ELF-1 (cell line): ENCODE measurements around the gene SYVN1.

Experiments
- DNase-seq: peaks from one replicate; pipeline ENCODE4 v3.0.0-alpha.2; 2016; ENCODE audit warnings: low read depth, low spot score

SYVN1 gene

GRCh38 chr11:65134240-65134951 is at the start of gene SYVN1:
SYVN1 (minus strand) TSS chr11:65134519; CDS start chr11:65133601, 918 bp downstream.
- DNase-seq: peak; percentile 90

GRCh38 chr11:65183201-65183891 is 49.0 kb upstream of the SYVN1 start:
- peak; percentile 45 for DNase-seq

DNA sequence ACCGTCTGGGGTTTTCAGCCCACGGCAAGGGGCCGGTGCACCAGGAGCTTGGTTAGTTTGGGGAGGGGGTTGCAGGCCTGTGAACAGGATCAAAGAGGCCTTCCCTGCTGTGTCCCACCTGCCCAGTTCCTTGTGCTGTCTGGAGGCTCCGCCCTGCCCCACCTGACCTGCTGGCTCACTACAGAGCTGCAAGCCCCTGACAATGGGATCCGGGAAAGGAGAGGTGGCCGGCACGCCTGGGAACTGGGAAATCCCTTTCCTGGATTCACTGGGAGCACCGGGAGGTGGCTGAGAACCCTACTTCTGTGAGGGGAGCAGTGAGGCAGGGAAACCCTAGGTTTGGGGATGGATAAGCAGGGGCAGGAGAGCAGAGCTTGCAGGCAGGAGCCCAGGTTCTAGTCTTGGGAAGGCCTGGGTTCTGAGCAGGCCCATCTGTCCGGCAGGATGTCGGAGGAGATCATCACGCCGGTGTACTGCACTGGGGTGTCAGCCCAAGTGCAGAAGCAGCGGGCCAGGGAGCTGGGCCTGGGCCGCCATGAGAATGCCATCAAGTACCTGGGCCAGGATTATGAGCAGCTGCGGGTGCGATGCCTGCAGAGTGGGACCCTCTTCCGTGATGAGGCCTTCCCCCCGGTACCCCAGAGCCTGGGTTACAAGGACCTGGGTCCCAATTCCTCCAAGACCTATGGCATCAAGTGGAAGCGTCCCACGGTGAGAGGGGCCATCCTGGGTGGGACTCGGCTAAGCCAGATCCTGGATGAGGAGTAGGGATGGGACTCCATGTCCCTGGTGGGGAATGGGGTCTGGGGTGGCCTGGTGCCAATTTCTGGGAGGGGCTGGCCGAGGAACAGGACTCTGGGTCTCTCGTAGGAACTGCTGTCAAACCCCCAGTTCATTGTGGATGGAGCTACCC is 48.2 kb upstream of the SYVN1 start:
- DNase-seq: peak; percentile 83

DNA sequence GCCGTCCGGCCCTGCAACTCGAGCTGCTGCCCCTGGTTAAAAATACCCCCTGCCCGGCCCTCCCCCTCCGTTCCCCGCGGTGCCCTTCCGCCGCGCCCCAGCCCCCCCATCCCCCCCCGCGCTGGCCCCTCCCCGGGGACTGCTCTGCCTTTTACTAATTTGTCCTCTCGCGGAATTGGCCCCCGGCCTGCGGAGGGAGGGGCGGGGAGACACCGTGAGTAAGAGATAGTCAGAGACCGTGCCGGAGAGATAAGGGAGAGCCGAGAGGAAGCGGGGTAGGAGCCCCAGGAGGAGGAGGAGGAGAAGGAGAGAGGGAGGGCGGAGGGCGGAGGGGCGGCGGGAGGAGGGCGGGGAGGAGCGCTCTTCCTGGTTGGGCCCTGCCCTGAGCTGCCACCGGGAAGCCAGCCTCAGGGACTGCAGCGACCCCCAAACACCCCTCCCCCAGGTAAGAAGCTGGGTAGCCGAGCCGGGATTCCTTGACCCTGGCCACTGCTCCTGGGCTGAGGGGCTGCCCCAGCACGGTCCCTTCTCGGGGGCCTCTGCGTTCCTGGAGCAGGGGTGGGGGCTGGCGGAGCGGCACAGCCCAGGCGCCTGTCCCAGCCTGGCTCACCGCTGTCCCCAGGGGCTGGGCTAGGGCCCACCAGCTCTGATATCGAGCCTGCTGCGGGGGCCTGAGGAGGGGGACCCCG is 47.4 kb upstream of the SYVN1 start, which contains the start of gene CAPN1:
CAPN1 (plus strand) TSS at position 360 of the 689 bp plus-strand sequence. CDS start 774 bp downstream, outside the sequence.
- DNase-seq: peak; percentile 85

GRCh38 chr11:65180877-65181568 is 46.7 kb upstream of the SYVN1 start:
- DNase-seq: peak; percentile 88

- DNase-seq: peak; percentile 85
These were observed 40.3 kb upstream of the SYVN1 start for GRCh38 chr11:65174571-65175010.

GRCh38 chr11:65172600-65172999 is 38.3 kb upstream of the SYVN1 start:
- DNase-seq: no peak

DNA sequence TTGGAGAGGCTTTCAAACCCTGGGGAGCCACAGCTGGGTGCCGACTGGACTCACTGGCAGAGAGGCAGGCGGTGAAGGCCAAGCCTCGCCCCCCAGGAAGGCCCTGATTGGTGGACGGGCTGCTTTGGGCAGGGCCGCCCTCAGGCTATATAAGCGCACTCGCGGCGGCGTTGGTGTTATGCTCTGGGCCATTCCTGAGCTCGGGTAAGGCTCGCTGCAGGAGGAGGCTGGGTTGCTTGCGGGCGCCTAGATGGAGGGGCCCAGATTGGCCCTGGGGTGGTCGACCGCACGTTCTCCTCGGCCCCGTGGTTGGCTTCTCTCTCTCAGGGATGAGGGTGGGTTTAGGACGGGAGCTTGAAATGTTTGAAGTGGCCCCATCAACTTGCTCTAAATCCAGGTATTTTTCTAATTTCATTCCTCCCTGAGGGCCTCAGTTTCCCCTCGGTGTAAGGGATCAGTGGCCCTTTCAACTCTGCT is 35.8 kb upstream of the SYVN1 start, which contains the start of gene SPDYC:
SPDYC (plus strand) TSS at position 176 of the 477 bp plus-strand sequence. CDS start 1,125 bp downstream, outside the sequence.
- DNase-seq: peak; percentile 94

DNA sequence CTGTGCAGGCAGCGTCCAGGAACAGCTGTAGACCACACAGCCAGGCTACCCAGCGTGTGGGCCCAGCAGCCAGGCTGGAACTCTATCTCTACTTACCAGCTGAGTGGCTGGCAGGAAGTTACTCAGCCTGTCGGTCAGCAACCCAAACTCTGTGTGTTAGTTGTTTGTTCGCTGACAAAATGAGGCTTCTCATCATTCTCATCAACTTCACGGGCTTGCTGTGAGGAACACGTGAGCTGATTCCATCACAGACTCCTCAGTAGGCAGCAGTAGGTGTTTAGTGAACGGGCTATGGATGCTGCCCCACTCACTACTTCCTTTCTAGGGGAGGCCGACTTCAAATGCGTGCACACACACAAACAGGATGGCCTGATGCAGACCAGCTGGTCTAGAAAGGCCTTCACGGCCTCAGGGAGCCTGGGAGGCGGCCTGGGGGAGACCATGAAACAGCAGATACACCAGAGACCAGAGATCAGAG is 34.9 kb upstream of the SYVN1 start:
- DNase-seq: peak; percentile 56

- DNase-seq: no peak
These were observed 33.3 kb upstream of the SYVN1 start for GRCh38 chr11:65167656-65168055.

DNA sequence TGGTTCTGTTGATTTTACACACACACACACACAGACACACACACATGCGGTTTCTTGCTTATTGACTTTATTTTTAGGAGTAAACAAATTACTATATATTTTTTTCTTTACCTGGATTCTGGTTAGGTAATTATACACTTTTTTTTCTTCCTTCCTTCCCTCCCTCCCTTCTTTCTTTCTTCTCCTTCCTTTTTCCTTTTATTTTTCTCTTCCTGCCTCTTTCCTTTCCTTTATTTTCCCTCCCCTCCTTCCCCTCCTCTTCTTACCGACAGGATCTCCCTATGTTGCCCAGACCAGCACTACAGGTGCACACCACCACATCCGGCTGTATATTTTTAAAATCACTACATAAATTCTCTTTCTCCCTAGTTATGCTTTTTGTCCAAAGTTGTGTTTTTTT is 32.6 kb upstream of the SYVN1 start:
- no peak for DNase-seq

DNA sequence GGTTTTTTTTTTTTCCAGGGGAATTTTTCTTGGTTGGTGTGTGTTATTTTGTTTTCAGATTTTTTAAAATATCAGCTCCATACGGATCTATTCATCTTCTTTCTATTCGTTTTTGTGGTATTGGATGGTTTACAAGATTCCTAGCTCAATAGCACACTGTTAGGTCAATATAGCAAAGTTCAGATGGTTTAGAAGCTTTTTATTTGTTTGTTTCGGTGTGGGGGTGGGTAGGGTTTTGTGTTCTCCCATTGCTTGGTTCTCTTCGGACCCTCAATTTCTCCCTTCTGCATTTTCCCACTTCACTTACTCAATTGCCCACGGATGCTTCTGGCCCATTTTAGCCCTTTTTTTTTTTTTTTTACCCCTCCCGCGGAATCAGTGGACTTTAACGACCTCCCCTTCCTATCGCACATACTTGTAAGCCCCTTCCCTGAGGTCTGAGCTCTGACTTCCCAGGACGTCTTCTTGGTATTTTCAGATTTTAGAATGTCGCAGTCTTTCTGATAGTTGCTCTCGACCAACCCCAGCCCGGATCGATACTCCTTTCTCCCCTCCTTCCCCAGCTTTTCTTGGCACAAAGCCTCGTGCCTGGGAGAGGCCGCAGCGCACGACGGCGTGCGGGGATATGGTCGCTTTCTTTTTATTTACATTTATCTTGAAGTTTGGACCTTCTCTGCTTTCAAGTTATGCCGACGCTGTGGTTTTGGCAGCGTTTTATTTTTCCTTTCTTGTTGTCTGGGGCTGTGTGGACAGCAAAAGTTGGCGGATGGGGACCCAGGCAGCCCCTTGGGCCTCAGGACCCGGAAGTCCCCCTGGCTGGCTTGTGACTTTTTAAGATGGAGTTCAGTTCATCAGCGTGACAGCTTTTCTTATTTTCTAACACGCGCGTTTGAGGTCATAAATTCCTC is 31.3 kb upstream of the SYVN1 start:
- no peak for DNase-seq

- no peak for DNase-seq
These were observed 29.4 kb upstream of the SYVN1 start for GRCh38 chr11:65163684-65164083.

GRCh38 chr11:65160643-65161042 is 26.3 kb upstream of the SYVN1 start:
- DNase-seq: no peak

DNA sequence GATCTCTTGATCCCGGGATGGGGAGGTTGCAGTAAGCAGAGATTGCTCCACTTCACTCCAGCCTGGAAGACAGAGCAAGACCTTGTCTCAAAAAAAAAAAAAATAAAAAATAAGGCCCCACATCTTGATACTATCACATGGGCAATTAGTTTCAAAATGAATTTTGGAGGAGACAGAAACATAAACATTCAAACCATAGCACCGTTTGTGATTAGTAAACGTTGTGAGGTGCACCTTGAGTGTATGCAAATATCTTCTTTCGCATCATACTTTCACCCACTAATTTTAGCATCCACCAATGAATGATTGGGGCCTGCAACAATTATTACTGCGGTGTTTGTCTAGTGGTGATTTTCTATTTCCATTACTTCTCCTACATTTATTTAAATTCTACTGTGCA is 24.7 kb upstream of the SYVN1 start:
- no peak for DNase-seq

GRCh38 chr11:65157336-65157735 is 23.0 kb upstream of the SYVN1 start:
- no peak for DNase-seq

DNA sequence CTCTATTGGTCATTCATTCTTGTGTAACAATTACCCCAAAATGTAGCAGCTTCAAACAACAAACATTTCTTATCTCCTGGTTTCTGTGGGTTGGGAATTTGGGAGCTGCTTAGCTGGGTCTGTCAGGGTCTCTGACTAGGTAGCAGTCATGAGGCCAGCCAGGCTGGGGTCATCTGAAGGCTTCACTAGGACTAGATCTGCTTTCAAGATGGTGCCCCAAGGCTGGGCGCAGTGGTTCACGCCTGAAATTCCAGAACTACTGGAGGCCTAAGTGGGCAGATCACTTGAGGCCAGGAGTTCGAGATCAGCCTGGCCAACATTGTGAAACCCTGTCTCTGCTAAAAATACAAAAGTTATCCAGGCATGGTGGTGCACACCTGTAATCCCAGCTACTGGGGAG is 22.6 kb upstream of the SYVN1 start:
- no peak for DNase-seq

DNA sequence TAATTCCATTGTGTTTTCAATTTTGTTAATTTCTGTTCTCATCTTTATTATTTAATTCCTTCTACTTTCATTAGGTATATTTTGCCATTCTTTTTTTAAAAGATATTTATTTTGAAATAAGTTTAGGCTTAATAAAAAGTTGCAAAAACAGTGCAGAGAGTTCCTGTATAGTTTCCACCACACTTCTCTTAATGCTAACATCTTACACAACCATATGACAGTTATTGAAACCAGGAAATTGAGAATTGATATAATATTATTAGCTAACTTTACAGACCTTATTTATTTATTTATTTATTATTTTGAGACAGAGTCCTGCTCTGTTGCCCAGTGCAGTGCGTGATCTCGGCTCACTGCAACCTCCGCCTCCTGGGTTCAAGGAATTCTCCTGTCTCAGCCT is 21.9 kb upstream of the SYVN1 start:
- no peak for DNase-seq

GRCh38 chr11:65152122-65152521 is 17.8 kb upstream of the SYVN1 start:
- no peak for DNase-seq
